B cell (primary cell): Measurements from ENCODE around the gene NTRK3. TPM values are rescaled to one million over a fixed set of nuclear protein-coding genes. Genes with fewer than 3 reads are reported as not detected.

ENCODE experiments used
- ATAC-seq: fragments of 200-7000 bp; cut with Tn5 transposase; one replicate; pipeline ENCODE4 v1.10.0; 2021; ENCODE audit warnings: low read depth, mild to moderate bottlenecking, moderate number of reproducible peaks, moderate library complexity
- CTCF ChIA-PET: fragments of 350-600 bp; sonication (Branson Sonifier 250); formaldehyde crosslinking; loops from one replicate; lab custom pipeline; 2021; ENCODE audit warnings: antibody characterized with exemption, inconsistent platforms; lab: Charles Lee
- POLR2A ChIA-PET: fragments of 350-600 bp; sonication (Branson Sonifier 250); formaldehyde crosslinking; loops from one replicate; lab custom pipeline; 2021; ENCODE audit warnings: antibody characterized with exemption; lab: Charles Lee
- DNase-seq: peaks from one replicate; pipeline ENCODE4 v3.0.0; 2013
- H2AFZ ChIP-seq: 2 replicates; pipeline ENCODE4 v1.6.1; 2012; ENCODE audit warnings: mild to moderate bottlenecking, low read depth, low read length; ENCODE audit not compliant: insufficient read depth, poor library complexity, severe bottlenecking
- H3K27ac ChIP-seq, 2 donors: 1 replicate in 1 of 2; 2 replicates in 1 of 2; pipeline ENCODE4 v1.5.1; 2012 to 2013; ENCODE audit warnings: low read length in 2 of 2, mild to moderate bottlenecking in 2 of 2, moderate library complexity in 1 of 2
- H3K27me3 ChIP-seq, 4 experiments: fragments of 200-600 bp in 1 of 4; sonication (generic) in 1 of 4; replicated peaks in 1 of 4; 1 replicate in 2 of 4; 2 replicates in 2 of 4; pipeline versions ENCODE4 v1.6.1 to v1.7.0; 2013 to 2016; ENCODE audit warnings: low read length in 3 of 4, mild to moderate bottlenecking in 2 of 4, mixed read lengths in 1 of 4, moderate library complexity in 1 of 4; ENCODE audit not compliant: insufficient read depth in 4 of 4, control insufficient read depth in 3 of 4; ENCODE audit errors: control extremely low read depth in 1 of 4
- H3K36me3 ChIP-seq, 2 experiments: replicated peaks in 1 of 2; 1 replicate in 1 of 2; 2 replicates in 1 of 2; pipeline versions ENCODE4 v1.6.1 to v1.7.1; 2013; ENCODE audit warnings: low read length in 1 of 2; ENCODE audit not compliant: insufficient read depth in 2 of 2, control insufficient read depth in 1 of 2; ENCODE audit errors: control extremely low read depth in 1 of 2, extremely low read depth in 1 of 2
- H3K4me1 ChIP-seq, 2 donors: fragments of 200-600 bp in 1 of 2; sonication (generic) in 1 of 2; 1 replicate in 1 of 2; 2 replicates in 1 of 2; pipeline versions ENCODE4 v1.5.1 to v1.6.1; 2013 to 2017; ENCODE audit warnings: low read length in 2 of 2; ENCODE audit not compliant: control insufficient read depth in 2 of 2, insufficient read depth in 2 of 2
- H3K4me2 ChIP-seq: replicated peaks from 2 replicates; pipeline ENCODE3; 2012; ENCODE audit warnings: mild to moderate bottlenecking, low read depth, low read length; ENCODE audit not compliant: poor library complexity, severe bottlenecking
- H3K4me3 ChIP-seq, 5 experiments: fragments of 200-600 bp in 1 of 5; sonication (generic) in 1 of 5; 1 replicate in 3 of 5; 2 replicates in 2 of 5; pipeline versions ENCODE4 v1.5.1 to v1.7.0; 2011 to 2016; ENCODE audit warnings: low read length in 4 of 5, mild to moderate bottlenecking in 4 of 5, low read depth in 2 of 5, control low read depth in 1 of 5, moderate library complexity in 1 of 5; ENCODE audit not compliant: insufficient read depth in 1 of 5; ENCODE audit errors: control extremely low read depth in 1 of 5, extremely low read depth in 1 of 5
- H3K79me2 ChIP-seq: fragments of 200-600 bp; sonication (generic); one replicate; pipeline ENCODE4 v1.6.0; 2016; ENCODE audit warnings: low read length; ENCODE audit not compliant: control insufficient read depth, insufficient read depth
- H3K9ac ChIP-seq: fragments of 200-600 bp; sonication (generic); 2 replicates; pipeline ENCODE4 v1.6.1; 2017; ENCODE audit warnings: mild to moderate bottlenecking, low read length, moderate library complexity
- H3K9me3 ChIP-seq, 3 donors: one replicate each; pipeline versions ENCODE4 v1.6.1 to v1.7.1; 2013; ENCODE audit warnings: low read length in 2 of 3; ENCODE audit not compliant: control insufficient read depth in 2 of 3, insufficient read depth in 1 of 3; ENCODE audit errors: control extremely low read depth in 1 of 3
- H4K20me1 ChIP-seq: 2 replicates; pipeline ENCODE4 v1.6.0; 2012; ENCODE audit warnings: mild to moderate bottlenecking, low read length; ENCODE audit not compliant: insufficient read depth, control insufficient read depth, poor library complexity, severe bottlenecking
- H3K27ac Mint-ChIP-seq: one replicate; pipeline ENCODE4 v1.8.0; 2021; ENCODE audit warnings: mixed read lengths
- H3K27me3 Mint-ChIP-seq: one replicate; pipeline ENCODE4 v1.8.0; 2021; ENCODE audit warnings: mixed read lengths
- H3K4me1 Mint-ChIP-seq: one replicate; pipeline ENCODE4 v1.8.0; 2021; ENCODE audit warnings: mixed read lengths
- H3K4me3 Mint-ChIP-seq: one replicate; pipeline ENCODE4 v1.8.0; 2021; ENCODE audit warnings: mixed read lengths
- H3K9me3 Mint-ChIP-seq: one replicate; pipeline ENCODE4 v1.8.0; 2022; ENCODE audit warnings: mixed read lengths; ENCODE audit not compliant: insufficient read depth
- EZH2 ChIP-seq: IDR thresholded peaks from 2 replicates; pipeline ENCODE4 v1.6.1; 2012; ENCODE audit warnings: borderline replicate concordance, low read depth, mild to moderate bottlenecking, moderate library complexity, low read length; ENCODE audit not compliant: insufficient read depth, poor library complexity, severe bottlenecking
- WGBS: methylation state at CpG from one replicate; pipeline ENCODE4 v1.1.5; 2013; ENCODE audit warnings: missing lambda C conversion rate; ENCODE audit not compliant: insufficient coverage; 5-methylcytosine and 5-hydroxymethylcytosine counted together
- intact Hi-C: fragments of 100-400 bp; cut with micrococcal nuclease; formaldehyde crosslinking; loops from one replicate; pipeline ENCODE4 v1.10.0; 2022
- polyA plus RNA-seq: library from polyadenylated mRNA; depleted of rRNA; stranded (reverse); fragments of >200 nt; gene quantifications from 2 replicates; pipeline ENCODE4 v1.2.3, GENCODE V29; 2012
- total RNA-seq, 2 donors: library from RNA; stranded (reverse); fragments of 120-200 nt in 1 of 2; gene quantifications; 1 replicate in 1 of 2; 2 replicates in 1 of 2; pipeline versions ENCODE4 v1.2.3 to v1.2.4, GENCODE V29; 2013 to 2022
- TF ChIP-seq, protein P1 (sequence below): fragments of 200-600 bp; IDR thresholded peaks from one replicate; pipeline ENCODE4 v1.8.0; 2022; ENCODE audit warnings: antibody characterized with exemption, mild to moderate bottlenecking

Gene NTRK3
- total and polyA plus RNA-seq, 2 donors (not counting 1 experiment from before 2014, with no cell fraction given), result not detected

DNA sequence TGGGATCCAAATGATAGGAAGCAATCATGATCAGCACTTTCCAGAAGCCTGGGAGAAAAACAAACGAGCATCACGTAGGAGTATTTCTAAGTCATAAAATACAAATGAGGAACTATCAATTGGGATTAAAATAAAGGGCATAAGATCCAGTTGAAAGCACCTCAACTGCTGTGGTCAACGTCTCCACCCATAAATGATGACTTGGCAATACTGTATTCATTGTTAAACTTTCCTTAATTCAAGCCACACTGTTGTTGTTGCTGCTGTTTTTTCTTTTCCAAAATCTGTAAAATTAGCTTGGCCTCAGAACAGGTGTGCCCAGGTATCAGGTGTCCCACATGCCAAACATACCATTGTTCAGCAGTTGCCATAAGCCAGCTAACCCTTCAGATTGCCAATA lies 395.8 kb downstream of the NTRK3 start:
- H3K27me3 Mint-ChIP-seq, result no peaks in the 10 kb centered on the region
- CTCF ChIA-PET, result no interaction called here
- no peak for ATAC-seq

DNA sequence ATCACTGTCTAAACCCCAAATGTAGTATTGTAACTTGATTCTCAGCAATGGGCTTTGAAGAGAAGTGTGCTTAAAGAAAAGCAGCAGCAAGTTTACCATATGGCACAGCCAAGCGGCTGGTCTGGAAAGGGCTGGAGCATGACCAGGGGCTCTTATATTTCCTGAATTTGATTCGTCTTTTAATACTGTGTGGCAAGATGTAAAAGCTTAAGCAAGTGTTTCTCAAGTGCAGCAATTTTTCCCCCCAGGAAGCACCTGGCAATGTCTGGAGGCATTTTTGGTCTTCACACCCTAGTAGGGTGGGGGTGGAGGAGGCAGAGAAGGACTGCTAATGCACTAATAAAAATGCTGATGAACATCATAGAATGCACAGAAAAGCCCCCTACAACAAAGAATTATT lies 397.9 kb downstream of the NTRK3 start:
- TF ChIP-seq, protein P1, sequence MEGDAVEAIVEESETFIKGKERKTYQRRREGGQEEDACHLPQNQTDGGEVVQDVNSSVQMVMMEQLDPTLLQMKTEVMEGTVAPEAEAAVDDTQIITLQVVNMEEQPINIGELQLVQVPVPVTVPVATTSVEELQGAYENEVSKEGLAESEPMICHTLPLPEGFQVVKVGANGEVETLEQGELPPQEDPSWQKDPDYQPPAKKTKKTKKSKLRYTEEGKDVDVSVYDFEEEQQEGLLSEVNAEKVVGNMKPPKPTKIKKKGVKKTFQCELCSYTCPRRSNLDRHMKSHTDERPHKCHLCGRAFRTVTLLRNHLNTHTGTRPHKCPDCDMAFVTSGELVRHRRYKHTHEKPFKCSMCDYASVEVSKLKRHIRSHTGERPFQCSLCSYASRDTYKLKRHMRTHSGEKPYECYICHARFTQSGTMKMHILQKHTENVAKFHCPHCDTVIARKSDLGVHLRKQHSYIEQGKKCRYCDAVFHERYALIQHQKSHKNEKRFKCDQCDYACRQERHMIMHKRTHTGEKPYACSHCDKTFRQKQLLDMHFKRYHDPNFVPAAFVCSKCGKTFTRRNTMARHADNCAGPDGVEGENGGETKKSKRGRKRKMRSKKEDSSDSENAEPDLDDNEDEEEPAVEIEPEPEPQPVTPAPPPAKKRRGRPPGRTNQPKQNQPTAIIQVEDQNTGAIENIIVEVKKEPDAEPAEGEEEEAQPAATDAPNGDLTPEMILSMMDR, result no peak
- TF ChIP-seq EZH2, result no peak
- Mint-ChIP-seq H3K9me3 (no peaks in the 10 kb centered on the region), H3K4me3 (no peak overlapping the region), H3K27me3 (no peaks in the 10 kb centered on the region), H3K27ac (no peak overlapping the region), H3K4me1 (no peaks in the 10 kb centered on the region)
- WGBS, result 0% methylated on average over 1 of the region's 2 CpGs
- ATAC-seq, result no peak
- no peak overlapping the region for H3K4me2 ChIP-seq
- no peaks in the 10 kb centered on the region for H3K79me2 ChIP-seq
- no peaks in the 10 kb centered on the region for H4K20me1 ChIP-seq
- no peak for DNase-seq
- H3K27ac ChIP-seq, result no peak overlapping the region
- no peak overlapping the region for H3K9ac ChIP-seq
- POLR2A ChIA-PET, result no interaction called here
- no peaks in the 10 kb centered on the region for H3K27me3 ChIP-seq
- CTCF ChIA-PET, result no interaction called here
- no peaks in the 10 kb centered on the region for H3K36me3 ChIP-seq
- intact Hi-C loops, result no loop called here
- no peaks in the 10 kb centered on the region for H3K9me3 ChIP-seq
- no peaks in the 10 kb centered on the region for H3K4me1 ChIP-seq
- H3K4me3 ChIP-seq, result no peak overlapping the region
- no peak overlapping the region for H2AFZ ChIP-seq

More for the DNA sequence above, 395.8 kb downstream of the NTRK3 start:
- POLR2A ChIA-PET, result no interaction called here
- Mint-ChIP-seq H3K27ac (no peak overlapping the region), H3K9me3 (no peaks in the 10 kb centered on the region), H3K4me3 (no peak overlapping the region), H3K4me1 (no peaks in the 10 kb centered on the region)
- H3K4me1 ChIP-seq, result no peaks in the 10 kb centered on the region
- DNase-seq, result no peak
- no peak overlapping the region for H3K27ac ChIP-seq
- no peaks in the 10 kb centered on the region for H3K36me3 ChIP-seq
- no peak overlapping the region for H3K4me2 ChIP-seq
- H3K9ac ChIP-seq, result no peak overlapping the region
- H3K79me2 ChIP-seq, result no peaks in the 10 kb centered on the region
- no peak overlapping the region for H3K4me3 ChIP-seq
- 17% methylated on average over 1 of the region's 3 CpGs for WGBS
- no peaks in the 10 kb centered on the region for H3K9me3 ChIP-seq
- H4K20me1 ChIP-seq, result no peaks in the 10 kb centered on the region
- TF ChIP-seq EZH2, result no peak
- TF ChIP-seq, protein P1, result no peak
- no peak overlapping the region for H2AFZ ChIP-seq
- H3K27me3 ChIP-seq, result no peaks in the 10 kb centered on the region
- intact Hi-C loops, result no loop called here
